HG03108 (cell line): ENCODE measurements around the gene C1GALT1.
"Not testable (repeated sequence)": the region's sequence is repeated elsewhere in the genome, so short reads cannot be mapped to it uniquely, and the experiment has no call there.

Experiments
- ATAC-seq: cut with Tn5 transposase; IDR thresholded peaks from one replicate; pipeline ENCODE4 v1.9.1; 2021; ENCODE audit warnings: moderate library complexity; ENCODE audit not compliant: unreplicated experiment

C1GALT1 gene

GRCh38 chr7:7231865-7232264, 49.5 kb downstream of the C1GALT1 start:
- no peak for ATAC-seq

- ATAC-seq, result no peak
These were observed 53.0 kb downstream of the C1GALT1 start for GRCh38 chr7:7235347-7235746.

- no peak for ATAC-seq
These were observed 53.7 kb downstream of the C1GALT1 start for GRCh38 chr7:7236041-7236440.

GRCh38 chr7:7237201-7237977, 55.0 kb downstream of the C1GALT1 start:
- ATAC-seq, result no peak

GRCh38 chr7:7237978-7238267, 55.6 kb downstream of the C1GALT1 start:
- no peak for ATAC-seq

- no peak for ATAC-seq
These were observed 57.0 kb downstream of the C1GALT1 start for GRCh38 chr7:7239346-7239745.

GRCh38 chr7:7242899-7243298, 60.6 kb downstream of the C1GALT1 start:
- ATAC-seq, result no peak

GRCh38 chr7:7245233-7245632, 62.9 kb downstream of the C1GALT1 start:
- not testable (repeated sequence) for ATAC-seq

GRCh38 chr7:7246223-7246622, 63.9 kb downstream of the C1GALT1 start:
- no peak for ATAC-seq

GRCh38 chr7:7247658-7248057, 65.3 kb downstream of the C1GALT1 start:
- no peak for ATAC-seq

GRCh38 chr7:7249814-7250213, 67.5 kb downstream of the C1GALT1 start:
- no peak for ATAC-seq

GRCh38 chr7:7251742-7252141, 69.4 kb downstream of the C1GALT1 start:
- peak; percentile 82 for ATAC-seq

- no peak for ATAC-seq
These were observed 72.0 kb downstream of the C1GALT1 start for GRCh38 chr7:7254319-7254718.

GRCh38 chr7:7254908-7255307, 72.6 kb downstream of the C1GALT1 start:
- no peak for ATAC-seq

- ATAC-seq, result no peak
These were observed 74.5 kb downstream of the C1GALT1 start for GRCh38 chr7:7256731-7257274.

- peak; percentile 80 for ATAC-seq
These were observed 75.8 kb downstream of the C1GALT1 start for GRCh38 chr7:7257899-7258692.

- no peak for ATAC-seq
These were observed 79.5 kb downstream of the C1GALT1 start for GRCh38 chr7:7261863-7262262.

- no peak for ATAC-seq
These were observed 81.2 kb downstream of the C1GALT1 start for GRCh38 chr7:7263297-7264230.

GRCh38 chr7:7264306-7265040, 82.1 kb downstream of the C1GALT1 start:
- ATAC-seq, result no peak
